GM12874 (cell line): ENCODE measurements around the gene RNF123.

Experiments
- TF ChIP-seq, protein P1 (sequence below): IDR thresholded peaks from 2 replicates; pipeline ENCODE4 v1.5.1; 2011; ENCODE audit warnings: low read depth, mild to moderate bottlenecking, control low read depth, low read length, moderate library complexity; ENCODE audit not compliant: insufficient read depth

The RNF123 gene

DNA sequence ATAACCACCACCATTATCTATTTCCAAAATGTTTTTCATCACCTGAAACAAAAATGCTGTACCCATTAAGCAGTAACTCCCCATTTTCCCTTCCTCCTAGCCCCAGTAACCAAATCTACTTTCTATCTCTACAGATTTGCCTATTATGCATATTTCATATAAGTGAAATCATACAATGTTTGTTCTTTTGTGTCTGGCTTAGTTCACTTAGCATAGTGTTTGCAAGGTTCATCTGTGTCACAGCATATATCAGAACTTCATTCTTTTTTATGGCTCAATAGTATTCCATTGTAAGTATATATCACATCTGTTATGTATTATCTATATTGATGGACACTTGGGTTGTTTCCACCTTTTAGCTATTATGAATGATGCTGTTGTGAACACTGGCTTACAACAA is 51.1 kb downstream of the RNF123 start:
- TF ChIP-seq, protein P1, sequence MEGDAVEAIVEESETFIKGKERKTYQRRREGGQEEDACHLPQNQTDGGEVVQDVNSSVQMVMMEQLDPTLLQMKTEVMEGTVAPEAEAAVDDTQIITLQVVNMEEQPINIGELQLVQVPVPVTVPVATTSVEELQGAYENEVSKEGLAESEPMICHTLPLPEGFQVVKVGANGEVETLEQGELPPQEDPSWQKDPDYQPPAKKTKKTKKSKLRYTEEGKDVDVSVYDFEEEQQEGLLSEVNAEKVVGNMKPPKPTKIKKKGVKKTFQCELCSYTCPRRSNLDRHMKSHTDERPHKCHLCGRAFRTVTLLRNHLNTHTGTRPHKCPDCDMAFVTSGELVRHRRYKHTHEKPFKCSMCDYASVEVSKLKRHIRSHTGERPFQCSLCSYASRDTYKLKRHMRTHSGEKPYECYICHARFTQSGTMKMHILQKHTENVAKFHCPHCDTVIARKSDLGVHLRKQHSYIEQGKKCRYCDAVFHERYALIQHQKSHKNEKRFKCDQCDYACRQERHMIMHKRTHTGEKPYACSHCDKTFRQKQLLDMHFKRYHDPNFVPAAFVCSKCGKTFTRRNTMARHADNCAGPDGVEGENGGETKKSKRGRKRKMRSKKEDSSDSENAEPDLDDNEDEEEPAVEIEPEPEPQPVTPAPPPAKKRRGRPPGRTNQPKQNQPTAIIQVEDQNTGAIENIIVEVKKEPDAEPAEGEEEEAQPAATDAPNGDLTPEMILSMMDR, result no peak

DNA sequence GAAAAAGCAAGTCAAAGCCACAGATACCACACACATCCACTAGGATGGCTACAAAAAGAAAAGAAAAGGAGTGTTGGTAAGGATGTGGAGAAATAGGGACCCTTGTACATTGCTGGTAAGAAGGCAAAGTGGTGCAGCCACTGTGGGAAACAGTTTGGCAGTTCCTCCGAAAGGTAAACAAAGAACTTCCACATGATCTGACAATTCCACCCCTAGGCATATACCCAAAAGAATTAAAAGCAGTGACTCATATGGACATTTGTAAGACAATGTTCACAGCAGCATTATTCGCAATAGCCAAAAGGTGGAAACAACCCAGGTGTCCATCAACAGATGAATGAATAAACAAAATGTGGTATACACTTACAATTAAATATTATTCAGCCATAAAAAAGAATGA is 56.6 kb downstream of the RNF123 start:
- TF ChIP-seq, protein P1, result no peak

DNA sequence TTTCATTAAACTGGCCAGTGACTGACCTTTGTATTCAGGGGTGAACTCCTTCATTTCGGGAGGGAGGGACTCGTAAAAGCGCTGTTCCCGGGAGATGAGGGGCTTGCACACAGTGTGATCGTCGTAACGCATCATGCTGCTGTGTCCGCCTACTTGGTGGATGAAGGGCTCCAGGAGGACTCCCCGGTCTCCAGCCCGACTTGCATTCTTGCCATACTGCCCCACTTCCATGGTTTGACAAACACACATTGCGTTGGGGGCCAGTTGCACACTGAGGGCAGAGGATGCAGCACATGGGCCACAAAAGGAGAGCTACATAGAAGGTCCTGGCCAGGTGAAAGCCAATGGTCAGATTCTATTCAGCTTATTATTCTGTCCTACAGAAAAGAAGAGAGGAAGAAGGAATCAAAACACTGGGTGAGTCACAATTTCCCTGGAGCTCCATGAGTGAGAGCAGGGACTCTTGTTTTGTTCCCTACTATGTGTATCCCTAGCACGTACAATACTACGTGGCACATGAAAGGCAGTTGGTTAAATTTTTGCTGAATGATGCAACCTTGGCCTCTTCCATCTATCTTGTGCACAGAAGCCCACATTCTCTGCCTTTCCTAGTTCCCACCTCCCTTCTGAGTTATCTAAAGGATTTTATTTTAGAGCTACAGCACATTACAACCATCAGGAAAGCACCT is 58.6 kb downstream of the RNF123 start:
- TF ChIP-seq, protein P1, result no peak

DNA sequence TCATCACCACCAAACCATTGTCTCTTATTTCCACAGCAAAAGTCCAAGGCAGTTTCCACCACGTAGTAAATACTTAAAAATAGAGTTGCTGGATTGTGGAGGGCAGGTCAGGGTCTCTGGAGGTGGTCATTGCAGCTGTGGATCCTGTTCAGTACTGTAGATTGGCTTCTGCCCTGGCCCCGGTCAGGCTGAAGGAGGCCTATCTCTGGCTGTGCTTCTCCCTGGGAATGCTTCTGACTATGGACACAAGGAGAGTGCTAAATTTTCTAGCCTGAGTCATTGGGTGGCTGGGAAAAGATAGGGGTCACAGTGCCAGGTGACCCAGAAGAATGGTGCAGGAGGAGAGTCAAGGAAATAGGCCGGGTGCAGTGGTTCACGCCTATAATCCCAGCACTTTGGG is 60.7 kb downstream of the RNF123 start:
- TF ChIP-seq, protein P1, result no peak

DNA sequence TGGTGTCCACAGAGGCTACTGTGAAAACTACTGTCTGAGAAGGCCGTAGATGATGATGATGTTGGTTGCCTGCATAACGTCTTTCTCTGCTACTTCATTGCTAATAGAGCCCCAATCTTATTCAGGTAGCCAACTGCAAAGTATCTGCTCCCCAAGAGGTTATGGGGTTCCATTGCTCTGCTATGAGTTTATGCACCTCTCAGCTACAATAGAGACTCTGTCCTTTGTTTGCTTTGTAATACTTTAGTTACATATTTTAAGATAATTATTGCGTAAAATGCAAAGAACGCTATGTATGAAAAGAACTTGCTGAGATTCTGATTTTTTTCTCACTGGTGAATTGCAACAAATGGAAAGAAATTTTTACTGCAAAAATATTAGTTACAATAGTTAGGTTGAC is 62.1 kb downstream of the RNF123 start:
- TF ChIP-seq, protein P1, result no peak

DNA sequence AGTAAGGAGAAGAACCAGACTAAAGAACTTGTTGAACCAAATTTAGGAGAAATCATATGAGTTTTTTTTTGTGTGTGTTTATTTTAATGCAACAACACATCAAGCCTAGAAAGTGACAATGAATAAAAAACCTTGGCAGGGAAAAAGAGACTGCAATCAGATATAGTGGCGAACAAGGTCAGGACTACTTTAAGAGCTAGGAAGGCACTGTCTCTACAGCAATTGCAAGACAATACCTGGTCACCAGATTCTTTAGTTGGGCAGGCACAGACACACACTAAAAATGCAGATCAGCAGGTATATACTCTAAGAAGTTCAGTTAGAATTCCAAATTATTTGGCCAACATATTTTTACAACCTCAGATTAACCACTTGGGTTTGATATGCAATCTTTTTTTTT is 65.2 kb downstream of the RNF123 start:
- TF ChIP-seq, protein P1, result no peak

DNA sequence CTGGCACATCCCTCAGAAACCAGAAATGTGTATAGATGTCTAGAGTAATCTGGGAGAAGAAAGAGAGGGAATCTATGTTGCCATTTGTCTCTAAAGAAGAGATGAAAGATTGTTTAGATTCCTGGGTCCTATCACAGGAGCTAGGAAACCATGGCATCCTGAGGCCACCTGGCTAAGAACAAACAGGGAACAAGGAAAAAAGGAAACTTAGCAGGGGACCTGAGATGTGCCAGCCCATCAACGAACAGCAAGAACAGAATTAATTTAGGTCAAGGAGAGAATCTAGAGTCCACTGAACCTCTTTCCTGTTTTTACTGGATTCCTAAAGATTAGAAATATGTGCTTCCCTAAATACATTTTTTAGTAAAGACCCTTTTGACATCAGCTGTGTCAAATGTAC is 66.7 kb downstream of the RNF123 start:
- TF ChIP-seq, protein P1, result no peak

DNA sequence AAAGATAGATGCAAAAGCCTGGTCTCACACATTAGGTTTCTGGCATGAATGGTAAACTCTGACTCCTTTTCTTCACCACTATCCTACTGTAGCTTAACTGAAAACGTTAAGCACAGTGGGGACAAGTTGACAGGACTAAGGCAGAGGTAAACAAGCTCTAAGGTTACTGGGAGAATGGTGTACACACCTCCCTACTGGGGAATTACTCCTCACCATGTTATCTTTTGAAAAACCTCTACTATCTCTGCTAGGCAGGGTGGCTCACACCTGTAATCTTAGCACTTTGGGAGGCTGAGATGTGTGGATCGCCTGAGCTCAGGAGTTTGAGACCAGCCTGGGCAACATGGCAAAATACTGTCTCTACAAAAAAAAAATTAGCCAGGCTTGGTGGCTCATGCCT is 67.8 kb downstream of the RNF123 start:
- TF ChIP-seq, protein P1, result no peak
